NT2/D1 (cell line): ENCODE measurements around the gene OR13H1.

ENCODE experiments used
- DNase-seq: peaks from one replicate; pipeline ENCODE4 v3.0.0-alpha.2; 2011; ENCODE audit warnings: low read depth, low spot score
- H3K27me3 ChIP-seq: 2 replicates; pipeline ENCODE4 v1.6.0; 2011; ENCODE audit warnings: mild to moderate bottlenecking; ENCODE audit not compliant: insufficient read length, insufficient read depth
- H3K36me3 ChIP-seq: 2 replicates; pipeline ENCODE4 v1.6.1; 2011; ENCODE audit warnings: mild to moderate bottlenecking, low read length, mixed read lengths; ENCODE audit not compliant: insufficient read depth, insufficient read length
- H3K4me1 ChIP-seq: 2 replicates; pipeline ENCODE4 v1.5.1; 2011; ENCODE audit not compliant: insufficient read depth, insufficient read length
- H3K4me3 ChIP-seq: 2 replicates; pipeline ENCODE4 v1.5.1; 2011; ENCODE audit warnings: low read depth; ENCODE audit not compliant: insufficient read length
- H3K9ac ChIP-seq: 2 replicates; pipeline ENCODE4 v1.6.0; 2011; ENCODE audit warnings: low read depth; ENCODE audit not compliant: insufficient read length
- H3K9me3 ChIP-seq: 2 replicates; pipeline ENCODE4 v1.5.1; 2011; ENCODE audit warnings: mild to moderate bottlenecking, low read length; ENCODE audit not compliant: insufficient read depth
- SUZ12 ChIP-seq: IDR thresholded peaks from 2 replicates; pipeline ENCODE4 v1.6.1; 2011; ENCODE audit not compliant: insufficient read length, insufficient read depth; ENCODE audit errors: extremely low read depth
- YY1 ChIP-seq: IDR thresholded peaks from 2 replicates; pipeline ENCODE4 v1.6.1; 2011; ENCODE audit not compliant: insufficient read length, insufficient read depth
- ZNF274 ChIP-seq: IDR thresholded peaks from 2 replicates; pipeline ENCODE4 v1.6.1; 2011; ENCODE audit warnings: mild to moderate bottlenecking, low read depth, low read length

Gene OR13H1

GRCh38 chrX:131588995-131589394 is 45.1 kb downstream of the OR13H1 start:
- TF ChIP-seq SUZ12: no peak
- no peak for TF ChIP-seq ZNF274
- TF ChIP-seq YY1: no peak
- Histone ChIP-seq H3K4me1 (no peaks in the 10 kb centered on the region), H3K36me3 (no peaks in the 10 kb centered on the region), H3K9me3 (no peaks in the 10 kb centered on the region), H3K9ac (no peak overlapping the region), H3K4me3 (no peak overlapping the region), H3K27me3 (no peaks in the 10 kb centered on the region)
- no peak for DNase-seq
